Activated CD4-positive, alpha-beta T cell treated with anti-CD3 and anti-CD28 coated beads for 48 hours (primary cell): Measurements from ENCODE around the gene SCN1B.
"Not testable (repeated sequence)": the region's sequence is repeated elsewhere in the genome, so short reads cannot be mapped to it uniquely, and the experiment has no call there.

Experiments
- DNase-seq: peaks from one replicate; pipeline ENCODE4 v3.0.0-alpha.2; 2020

The SCN1B gene

DNA sequence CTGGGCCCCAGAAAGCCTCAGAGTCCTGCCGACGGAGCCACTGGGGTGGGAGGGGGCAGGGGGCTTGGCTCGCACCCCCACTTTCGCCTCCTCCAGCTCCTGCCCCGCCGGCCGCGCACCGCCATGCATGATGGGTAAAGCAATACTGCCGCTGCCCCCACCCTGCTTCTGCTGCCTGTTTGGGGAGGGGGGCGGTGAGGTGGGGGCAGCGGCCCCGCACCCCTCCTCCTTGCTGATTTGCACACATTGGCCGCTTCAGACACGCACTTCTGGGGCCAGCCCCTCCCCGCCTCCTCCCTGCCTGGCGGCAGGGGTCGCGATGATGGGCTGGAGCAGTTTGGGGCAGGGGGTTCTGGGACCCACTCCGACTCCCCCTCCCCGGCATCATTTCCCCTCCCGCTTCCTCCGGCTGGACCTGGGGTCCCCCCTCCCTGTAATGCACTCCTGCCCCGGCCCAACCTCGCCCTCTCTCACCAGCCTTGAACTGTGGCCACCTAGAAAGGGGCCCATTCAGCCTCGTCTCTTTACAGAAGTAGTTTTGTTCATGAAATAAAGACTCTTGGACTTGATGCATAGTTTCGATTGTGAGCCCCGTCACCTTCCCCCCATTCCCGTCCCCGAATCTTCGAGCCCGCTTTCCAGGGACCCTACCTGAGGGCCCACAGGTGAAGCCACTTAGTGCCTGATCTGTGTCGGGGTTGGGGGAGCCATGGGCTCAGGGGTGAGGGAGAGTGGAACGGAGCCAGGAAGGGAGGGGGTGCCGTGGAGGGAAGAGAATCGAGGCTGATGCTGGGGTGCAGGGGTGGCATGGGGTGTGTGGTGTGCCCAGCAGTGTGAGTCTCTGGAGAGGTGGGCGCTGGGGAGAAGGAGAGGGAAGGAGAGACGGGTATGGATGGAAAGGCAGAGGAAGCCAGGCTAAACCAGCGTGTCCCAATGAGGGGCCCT lies 9.9 kb downstream of the SCN1B start:
- DNase-seq = no peak

DNA sequence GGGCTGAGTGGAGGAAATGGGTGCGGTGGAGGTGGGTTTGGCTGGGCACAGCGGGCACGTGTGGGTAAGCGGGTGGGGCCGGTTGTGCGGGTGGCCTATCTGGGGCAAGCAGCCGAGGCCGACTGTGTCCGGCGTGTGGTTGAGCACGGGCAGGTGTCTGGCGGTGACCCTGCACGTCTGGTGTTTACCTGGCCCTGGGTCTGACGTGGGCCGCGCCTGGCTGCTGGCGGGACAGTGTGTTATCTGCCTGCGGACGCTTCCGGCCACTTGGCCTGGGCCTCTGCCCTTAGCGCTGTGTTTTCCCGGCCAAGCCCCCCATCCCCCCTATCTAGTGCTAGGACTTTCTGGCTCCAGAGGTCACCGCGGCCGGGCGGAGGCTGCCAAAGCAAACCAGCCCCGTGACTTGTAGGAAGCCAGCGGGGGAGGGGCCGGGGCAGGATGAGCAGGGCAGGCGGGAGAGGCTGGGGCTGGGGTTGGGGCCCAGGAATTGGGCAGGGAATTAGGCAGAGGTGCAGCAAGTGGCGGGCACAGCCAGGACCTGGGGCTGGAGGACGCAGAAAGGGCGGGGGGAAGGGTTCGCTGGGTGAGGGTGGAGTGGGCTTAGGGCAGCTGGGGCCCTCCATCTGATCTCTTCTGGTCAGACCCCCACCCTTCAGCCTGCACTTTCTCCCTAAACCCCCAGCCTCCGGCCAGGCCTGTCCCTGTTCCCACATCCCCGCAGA lies 10.7 kb downstream of the SCN1B start:
- peak; percentile 48 for DNase-seq

DNA sequence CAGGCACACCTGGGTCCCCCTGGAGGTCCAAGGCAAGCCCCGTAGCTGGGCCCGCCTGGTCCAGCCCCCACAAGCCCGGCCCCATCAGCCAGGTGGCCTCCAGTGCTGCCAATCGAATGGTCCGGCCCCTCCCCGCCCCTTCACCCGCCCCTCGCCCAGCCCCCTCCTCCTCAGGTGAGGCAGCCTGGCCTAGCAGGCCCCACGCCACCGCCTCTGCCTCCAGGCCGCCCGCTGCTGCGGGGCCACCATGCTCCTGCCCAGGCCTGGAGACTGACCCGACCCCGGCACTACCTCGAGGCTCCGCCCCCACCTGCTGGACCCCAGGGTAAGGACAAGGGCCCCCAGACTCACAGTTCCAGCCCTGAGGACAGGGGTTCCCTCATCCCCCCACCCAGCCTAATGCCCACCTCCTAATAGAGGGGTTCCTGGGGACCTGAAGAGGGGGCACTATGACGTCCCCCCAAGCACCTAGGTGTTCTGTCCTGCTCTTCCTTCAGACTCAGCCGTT lies 11.3 kb downstream of the SCN1B start, which contains the start of gene HPN:
TSS of gene HPN (plus strand) at position 174 of the 508 bp plus-strand sequence. CDS start 786 bp downstream, outside the sequence.
- DNase-seq = no peak

DNA sequence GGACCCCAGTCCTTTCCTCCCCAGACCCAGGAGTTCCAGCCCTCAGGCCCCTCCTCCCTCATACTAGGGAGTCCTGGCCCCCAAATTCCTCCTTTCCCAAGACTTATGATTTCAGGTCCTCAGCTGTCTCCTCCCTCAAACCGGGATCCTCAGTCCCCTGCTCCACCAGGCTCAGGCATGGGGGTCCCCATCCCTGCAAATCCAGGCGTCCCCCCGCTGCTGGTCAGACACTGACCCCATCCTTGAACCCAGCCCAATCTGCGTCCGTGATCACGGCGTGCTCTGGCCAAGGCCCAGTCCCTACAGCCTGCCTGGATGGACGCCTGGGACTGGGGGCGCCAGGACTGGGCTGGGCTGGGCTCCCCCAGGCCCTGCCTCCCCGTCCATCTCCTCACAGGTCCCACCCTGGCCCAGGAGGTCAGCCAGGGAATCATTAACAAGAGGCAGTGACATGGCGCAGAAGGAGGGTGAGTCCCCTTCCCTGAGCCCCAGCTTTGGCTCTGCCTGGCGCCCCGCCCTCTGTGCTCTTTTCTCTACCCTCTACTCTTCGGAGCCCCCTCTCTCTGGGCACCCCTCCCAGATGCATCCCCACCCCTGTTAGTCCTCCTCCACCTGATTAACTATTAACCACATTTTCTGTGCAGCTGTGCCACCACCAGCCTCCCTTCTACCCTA lies 11.9 kb downstream of the SCN1B start:
- no peak for DNase-seq

DNA sequence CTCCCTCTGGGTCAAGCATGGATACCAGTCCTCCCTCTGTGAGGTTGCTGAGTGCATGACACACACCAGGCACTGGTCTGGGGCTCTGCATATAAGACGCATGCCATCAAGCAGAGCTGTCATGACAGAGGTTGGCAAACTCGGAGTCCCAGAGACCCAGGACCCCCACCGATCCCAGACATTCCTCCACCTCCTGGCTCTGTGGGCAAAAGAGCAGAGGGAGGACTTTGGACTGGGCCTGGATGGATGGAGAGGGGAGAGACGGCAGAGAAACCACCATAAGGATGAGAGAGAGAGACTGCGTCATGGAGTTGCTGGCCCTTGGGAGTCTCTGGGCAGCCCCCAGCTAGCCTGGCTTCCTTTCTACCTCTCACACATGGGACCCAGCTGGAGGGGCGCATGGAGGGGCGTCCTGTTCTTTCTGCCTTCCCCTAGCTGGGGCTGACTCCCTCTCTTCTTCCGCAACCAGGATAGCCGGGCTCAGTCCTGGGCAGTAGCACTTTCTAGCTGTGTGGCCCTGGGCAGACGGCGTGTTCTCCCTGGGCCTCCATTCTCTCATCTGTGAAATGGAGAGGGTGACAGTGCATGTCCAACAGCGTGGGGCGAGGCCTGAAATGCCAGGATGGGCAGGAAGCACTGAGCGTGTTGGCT lies 12.8 kb downstream of the SCN1B start:
- DNase-seq = no peak

DNA sequence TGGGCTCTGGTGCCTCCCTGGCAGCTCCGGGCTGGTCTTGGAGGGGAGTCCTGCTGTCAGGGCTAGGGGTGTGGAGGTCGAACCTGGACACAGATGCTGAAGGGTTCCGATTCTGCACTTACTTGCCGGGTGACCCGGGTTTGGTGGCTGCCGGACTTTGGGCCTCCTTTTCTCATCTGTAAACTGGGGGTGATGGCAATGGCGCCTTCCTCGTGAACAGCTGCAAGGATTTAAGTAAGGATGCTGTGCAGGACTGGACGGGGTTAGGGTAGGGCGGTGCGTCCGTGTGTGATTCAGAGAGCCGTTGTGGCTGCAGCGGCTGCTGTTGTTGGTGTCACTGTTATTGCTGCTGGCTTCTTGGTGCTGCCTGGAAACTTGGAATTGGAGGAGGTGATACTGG lies 13.6 kb downstream of the SCN1B start:
- no peak for DNase-seq

DNA sequence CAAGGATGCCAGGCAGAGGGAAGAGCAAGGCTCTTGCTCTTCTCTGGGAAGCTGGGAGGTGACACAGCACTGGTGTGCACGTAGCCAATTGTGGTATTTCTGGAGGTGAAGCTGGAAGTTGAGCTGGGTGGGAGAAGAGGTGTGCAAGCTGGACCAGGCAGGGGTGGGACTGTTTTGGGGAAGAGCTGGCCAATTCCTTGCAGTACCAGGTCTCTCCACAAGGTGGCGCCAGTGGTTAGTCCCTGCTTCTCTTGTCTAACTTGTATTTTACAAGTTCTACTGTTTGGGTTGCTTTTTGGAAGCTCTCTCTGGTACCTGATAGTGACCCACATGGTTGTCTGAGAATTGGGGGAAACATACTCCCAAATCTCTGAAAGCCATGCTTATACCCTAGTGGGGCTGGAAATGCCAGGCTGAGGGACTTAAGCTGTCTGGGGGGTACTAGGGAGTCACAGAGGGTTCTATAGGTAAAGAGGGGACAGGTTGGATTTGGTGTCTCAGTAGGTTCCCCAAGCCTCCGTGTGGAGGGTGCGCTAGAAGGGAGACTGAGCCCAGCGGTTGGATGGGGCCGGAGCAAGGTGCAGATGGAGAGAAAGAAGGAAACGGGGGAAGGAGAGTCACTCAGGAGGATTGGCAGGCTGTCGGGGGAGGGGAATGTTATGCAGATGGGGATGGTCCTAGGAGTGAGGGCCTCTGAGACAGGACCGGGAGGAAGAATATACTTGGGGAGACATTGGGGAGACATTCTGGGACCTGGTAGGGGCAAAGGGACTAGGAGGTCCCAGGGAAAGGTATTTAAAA lies 14.2 kb downstream of the SCN1B start:
- DNase-seq = peak; percentile 78

DNA sequence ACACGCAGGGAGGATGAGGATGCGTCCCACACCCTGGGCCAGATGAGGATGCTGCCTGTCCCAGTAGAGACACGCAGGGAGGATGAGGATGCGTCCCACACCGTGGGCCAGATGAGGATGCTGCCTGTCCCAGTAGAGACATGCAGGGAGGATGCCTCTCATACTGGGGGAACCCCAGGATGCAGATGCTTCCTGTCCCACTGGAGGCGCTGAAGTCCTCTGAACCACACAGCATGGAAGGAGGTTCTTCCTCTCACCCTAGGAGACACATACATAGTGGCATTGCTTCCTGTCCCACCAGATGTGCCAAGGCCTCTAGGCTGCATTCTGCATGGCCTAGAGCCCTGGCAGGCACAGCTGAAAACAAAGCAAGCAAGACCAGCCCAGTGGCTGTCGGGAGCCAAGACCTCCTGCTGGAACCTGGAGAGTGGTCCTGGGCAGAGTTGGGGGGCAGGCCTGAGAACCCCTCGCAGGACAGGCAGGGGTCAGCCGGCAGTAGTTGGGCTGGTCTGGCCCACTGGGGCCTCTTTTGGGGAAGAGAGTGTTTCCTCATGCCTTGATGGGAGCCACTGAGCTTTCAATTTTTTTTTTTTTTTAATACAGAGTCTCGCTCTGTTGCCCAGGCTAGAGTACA lies 15.5 kb downstream of the SCN1B start:
- DNase-seq = peak; percentile 67

DNA sequence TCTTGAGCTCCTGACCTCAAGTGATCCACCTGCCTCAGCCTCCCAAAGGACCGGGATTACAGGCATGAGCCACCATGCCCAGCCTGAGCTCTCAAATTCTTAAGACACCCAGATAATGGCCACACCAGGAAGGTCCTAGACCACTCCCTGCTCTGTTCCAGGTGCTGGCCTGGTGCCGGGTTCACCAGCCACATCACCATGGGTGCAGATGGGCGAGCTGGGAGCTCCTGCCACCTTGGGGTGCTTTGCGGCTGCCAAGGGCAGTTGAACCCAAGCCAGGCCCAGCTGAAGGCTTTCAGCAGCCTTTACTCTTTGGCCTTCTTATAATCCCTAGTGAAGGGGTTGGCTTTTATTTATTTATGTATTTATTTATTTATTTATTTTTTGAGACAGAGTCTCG lies 16.2 kb downstream of the SCN1B start:
- no peak for DNase-seq

DNA sequence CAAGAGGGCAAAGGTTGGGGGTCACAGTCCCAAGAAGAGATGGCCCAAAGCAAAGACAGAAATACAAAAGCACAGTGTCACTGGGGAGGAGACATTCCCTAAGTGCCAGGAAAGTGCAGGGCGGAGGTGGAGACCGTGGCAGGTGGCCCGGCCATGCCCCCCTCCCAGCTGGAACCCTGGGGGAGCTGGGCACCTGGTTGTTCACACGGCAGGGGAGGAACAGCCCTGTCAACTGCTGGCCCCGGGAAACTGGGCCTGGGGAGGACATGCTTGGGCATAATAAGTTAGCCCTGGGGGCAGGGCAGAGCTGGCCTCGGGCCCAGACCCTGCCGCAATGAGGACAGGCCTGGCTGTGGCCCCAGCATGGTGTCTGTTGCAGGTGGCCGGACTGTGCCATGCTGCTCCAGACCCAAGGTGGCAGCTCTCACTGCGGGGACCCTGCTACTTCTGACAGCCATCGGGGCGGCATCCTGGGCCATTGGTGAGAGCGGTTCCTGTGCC lies 18.7 kb downstream of the SCN1B start:
- DNase-seq = no peak

DNA sequence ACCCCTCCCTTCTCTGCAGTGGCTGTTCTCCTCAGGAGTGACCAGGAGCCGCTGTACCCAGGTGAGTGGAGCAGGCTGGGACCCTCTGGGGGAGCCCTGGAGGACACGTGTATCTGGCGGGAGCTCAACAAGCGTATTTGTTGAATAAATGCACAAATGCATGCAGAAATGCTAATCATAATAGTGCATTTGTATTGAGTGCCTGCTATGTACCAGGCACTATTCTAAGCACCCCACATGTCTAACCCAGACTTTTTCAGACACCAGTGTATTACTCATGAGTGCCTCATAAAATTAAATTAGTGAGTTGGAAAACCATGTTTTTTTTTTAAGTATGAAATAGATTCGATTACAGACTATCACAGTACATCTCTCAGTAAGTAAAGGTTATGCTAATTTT lies 19.2 kb downstream of the SCN1B start:
- no peak for DNase-seq

DNA sequence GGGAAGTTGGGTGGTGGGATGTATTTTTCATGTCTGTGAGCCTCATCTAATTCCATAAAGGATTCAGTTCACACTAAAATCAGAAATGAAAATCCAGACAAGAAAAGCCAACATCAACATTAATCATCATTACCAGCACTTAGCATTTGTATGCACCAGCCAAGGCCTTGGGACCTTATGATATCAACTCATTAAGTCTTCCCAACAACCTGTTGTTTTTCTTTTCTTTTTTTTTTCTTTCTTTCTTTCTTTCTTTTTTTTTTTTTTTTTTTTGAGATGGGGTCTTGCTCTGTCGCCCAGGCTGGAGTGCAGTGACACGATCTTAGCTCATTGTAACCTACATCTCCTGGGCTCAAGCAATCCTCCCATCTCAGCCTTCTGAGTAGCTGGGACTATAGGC lies 20.4 kb downstream of the SCN1B start:
- DNase-seq = not testable (repeated sequence)

DNA sequence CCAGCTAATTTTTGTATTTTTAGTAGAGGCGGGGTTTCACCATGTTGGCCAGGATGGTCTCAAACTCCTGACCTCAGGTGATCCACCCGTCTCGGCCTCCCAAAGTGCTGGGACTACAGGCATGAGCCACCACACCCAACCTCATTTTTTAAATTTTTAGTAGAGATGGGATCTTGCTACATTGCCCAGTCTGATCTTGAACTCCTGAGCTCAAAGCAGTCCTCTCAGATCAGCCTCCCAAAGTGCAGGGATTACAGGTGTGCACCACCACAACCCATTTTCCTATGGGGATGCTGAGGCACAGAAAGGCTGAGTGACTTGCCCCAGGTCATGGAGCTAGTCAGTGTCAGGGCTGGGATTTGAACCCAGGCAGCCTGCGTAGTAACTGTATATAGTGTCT lies 21.0 kb downstream of the SCN1B start:
- DNase-seq = not testable (repeated sequence)

DNA sequence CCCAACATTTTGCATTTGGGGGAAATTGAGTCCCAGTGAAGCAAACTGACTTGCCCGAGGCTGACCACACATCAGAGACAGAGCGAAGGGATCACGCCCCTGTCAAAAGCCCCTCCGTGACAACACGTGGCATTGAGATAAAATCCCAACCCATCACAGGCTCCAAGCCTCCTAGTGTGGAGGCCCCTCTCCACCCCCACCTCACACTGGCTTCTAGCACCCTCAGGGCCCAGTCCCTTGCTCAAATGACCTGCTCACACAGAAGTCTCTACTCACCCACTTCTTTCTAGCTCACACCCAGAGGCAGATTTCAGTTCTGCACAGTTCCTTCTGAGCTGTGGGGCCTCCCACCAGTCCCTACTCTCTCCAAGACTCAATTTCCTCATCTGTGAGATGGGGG lies 21.5 kb downstream of the SCN1B start:
- DNase-seq = no peak

DNA sequence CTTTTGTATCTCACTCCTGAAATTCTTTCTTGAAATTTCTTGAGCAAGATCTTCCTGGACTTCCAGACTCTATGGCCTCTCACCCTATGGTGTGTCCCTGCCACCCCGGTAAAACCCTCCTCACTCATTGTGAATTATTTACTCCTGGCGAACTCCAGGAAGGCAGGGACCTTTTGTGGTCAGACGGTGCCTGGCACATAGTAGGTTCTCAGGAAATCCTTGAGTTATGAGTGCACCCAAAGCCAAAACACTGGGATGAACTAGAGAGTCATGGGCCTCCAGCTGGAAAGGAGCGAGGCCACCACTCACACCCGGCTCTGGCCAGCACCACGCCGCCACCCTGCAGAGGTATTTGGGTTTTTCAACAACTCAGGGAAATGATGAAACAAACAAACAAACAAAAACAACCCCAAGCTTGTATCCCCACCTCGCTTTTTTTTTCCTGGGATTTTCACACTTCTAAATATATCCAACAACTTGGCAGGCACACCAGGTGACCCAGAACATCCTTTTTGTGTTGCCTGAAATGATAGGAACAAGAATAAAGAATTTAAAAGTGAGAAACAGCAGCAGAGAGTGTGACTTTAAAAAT lies 22.4 kb downstream of the SCN1B start:
- DNase-seq = no peak

DNA sequence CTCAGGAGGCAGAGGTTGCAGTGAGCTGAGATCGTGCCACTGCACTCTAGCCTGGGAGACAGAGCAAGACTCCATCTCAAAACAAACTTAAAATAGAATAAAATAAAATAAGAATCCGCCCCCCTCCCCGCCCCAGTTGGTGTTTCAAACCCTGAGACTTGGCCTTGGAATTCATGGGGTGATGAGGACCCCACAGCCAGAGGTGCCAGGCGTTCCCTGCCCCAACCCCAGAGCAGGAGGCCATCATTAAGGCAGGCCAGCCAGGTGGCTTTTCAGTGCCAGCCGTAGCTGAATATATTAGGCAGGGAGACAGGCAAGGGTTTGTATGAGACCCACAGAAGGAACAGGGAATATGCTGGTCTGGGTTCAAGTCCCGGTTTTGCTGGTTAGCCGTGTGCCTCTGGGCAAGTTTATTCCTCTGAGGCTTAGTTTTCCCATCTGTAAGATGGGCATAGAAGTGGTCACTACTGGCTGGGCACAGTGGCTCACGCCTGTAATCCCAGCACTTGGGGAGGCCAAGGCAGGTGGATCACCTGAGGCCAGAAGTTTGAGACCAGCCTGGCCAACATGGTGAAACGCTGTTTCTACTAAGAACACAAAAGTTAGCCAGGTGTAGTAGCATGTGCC lies 23.5 kb downstream of the SCN1B start:
- no peak for DNase-seq

DNA sequence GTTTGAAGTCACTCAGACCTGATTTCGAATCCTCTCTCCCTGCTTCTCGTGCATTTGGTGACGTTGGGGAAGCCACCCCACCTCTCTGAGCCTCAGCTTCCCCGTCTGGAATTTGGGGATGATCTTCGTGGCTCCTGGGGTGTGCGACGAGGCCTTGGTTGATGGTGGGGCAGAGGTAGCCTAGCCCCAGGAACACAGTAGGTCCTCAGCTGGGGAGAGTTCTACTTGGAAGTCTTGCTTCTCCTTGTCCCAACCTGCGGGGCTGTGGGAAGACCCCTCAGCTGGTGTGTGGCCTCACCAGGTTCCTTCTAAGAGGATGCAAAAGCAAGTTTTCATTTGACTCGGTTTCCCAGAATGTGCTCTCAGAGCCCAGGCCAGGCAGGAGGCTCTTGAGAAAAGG lies 24.4 kb downstream of the SCN1B start:
- no peak for DNase-seq

DNA sequence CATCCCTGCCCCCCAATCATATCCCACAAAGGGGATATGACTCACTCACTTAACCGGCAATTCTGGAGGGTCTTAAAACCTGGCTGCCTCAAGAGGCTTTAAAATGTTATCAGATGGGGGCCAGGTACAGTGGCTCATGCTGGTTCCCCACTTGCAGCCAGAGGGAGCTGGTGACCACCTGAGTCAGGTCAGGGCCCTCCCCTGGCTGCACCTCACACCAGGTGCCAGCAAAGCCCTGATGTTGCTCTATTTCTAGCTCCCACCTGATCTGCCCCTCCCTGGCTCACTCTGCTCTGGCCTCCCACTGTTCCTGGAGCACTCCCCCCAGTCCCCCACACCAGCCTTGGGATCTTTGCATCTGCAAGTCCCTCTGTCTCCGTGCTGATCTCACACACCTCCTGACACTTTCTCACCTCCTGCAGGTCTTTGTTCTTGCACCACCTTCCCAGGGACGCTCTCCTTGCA lies 25.5 kb downstream of the SCN1B start:
- DNase-seq = no peak

DNA sequence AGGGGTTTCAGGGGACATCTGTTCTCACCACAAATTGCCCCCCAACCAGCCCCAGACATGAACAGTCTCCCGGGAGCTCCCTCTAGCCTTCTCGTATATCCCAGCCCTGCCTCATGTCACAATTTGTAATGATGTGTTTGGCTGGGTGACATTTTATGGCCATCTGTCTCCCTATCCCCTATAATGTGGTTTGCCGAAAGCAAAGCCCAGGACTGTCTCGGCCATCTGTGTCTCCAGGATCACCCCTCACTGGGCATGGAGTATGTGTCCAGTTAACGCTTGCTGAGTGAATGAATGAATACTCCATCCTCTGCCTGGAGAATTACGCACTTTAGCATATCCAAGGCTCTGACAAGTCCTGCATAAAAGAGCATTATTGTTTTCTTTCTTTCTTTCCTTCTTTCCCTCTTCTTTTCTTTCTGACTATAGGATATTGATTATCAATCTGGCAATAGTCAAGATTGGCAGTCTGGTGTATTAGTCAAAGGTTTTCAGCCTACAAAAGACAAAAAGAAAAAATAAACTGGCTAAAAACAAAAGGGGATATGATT lies 26.3 kb downstream of the SCN1B start:
- no peak for DNase-seq

DNA sequence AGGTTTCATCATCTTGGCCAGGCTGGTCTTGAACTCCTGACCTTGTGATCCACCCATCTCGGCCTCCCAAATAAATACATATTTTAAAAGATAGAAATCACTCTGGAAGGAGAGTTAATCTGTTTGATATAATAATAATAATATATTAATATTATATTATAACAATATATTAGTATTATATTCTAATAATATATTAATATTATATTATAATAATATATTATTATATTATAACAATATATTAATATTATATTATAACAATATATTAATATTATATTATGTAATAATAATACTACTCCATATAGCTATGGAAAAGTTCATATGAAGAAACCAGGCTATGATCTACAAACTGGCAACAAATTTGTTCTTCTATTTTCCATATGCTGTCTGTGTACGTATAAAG lies 28.1 kb downstream of the SCN1B start:
- no peak for DNase-seq
